MCF 10A (cell line): ENCODE data around the gene SGCD. TPM values are rescaled to one million over a fixed set of nuclear protein-coding genes. Genes with fewer than 3 reads are reported as not detected.

ENCODE experiments used
- BruUV-seq: library from RNA; stranded (reverse); fragments of 400-500 nt; replicated peaks from 2 replicates; lab custom pipeline; 2021; lab: Mats Ljungman, UMichigan
- CTCF ChIA-PET: fragments of 300-600 bp; sonication (Branson Sonifier 250); formaldehyde crosslinking; extraction: SDS; loops from one replicate; lab custom pipeline; 2021; ENCODE audit warnings: antibody characterized with exemption, inconsistent platforms; lab: Yijun Ruan, JAX
- POLR2A ChIA-PET: fragments of 300-600, 350-650 bp; sonication (Branson Sonifier 250); formaldehyde crosslinking; extraction: SDS; loops from one replicate; lab custom pipeline; 2020; ENCODE audit warnings: antibody characterized with exemption, inconsistent platforms; lab: Yijun Ruan, JAX
- DNase-seq: peaks from one replicate; pipeline ENCODE4 v3.0.0-alpha.2; 2018; ENCODE audit not compliant: unreplicated experiment
- H3K27ac Mint-ChIP-seq: one replicate; pipeline ENCODE4 v1.8.0; 2022; ENCODE audit warnings: mild to moderate bottlenecking, low read depth, mixed read lengths; ENCODE audit not compliant: unreplicated experiment
- H3K27me3 Mint-ChIP-seq: one replicate; pipeline ENCODE4 v1.8.0; 2022; ENCODE audit warnings: mixed read lengths; ENCODE audit not compliant: insufficient read depth, unreplicated experiment
- H3K36me3 Mint-ChIP-seq: one replicate; pipeline ENCODE4 v1.8.0; 2022; ENCODE audit warnings: mild to moderate bottlenecking, moderate library complexity, mixed read lengths; ENCODE audit not compliant: insufficient read depth, unreplicated experiment
- H3K4me1 Mint-ChIP-seq: one replicate; pipeline ENCODE4 v1.8.0; 2022; ENCODE audit warnings: mixed read lengths; ENCODE audit not compliant: insufficient read depth, unreplicated experiment
- H3K4me3 Mint-ChIP-seq: one replicate; pipeline ENCODE4 v1.8.0; 2022; ENCODE audit warnings: mild to moderate bottlenecking, moderate library complexity, mixed read lengths; ENCODE audit not compliant: unreplicated experiment
- H3K9me3 Mint-ChIP-seq: one replicate; pipeline ENCODE4 v1.8.0; 2022; ENCODE audit warnings: mixed read lengths; ENCODE audit not compliant: unreplicated experiment
- CTCF ChIP-seq: fragments of 200-600 bp; IDR thresholded peaks from one replicate; pipeline ENCODE4 v1.8.0; 2022; ENCODE audit warnings: antibody characterized with exemption, mild to moderate bottlenecking; ENCODE audit not compliant: unreplicated experiment
- intact Hi-C: fragments of 100-400 bp; cut with micrococcal nuclease; formaldehyde crosslinking; loops from 2 replicates; pipeline ENCODE4 v1.14.1; 2022
- total RNA-seq: library from RNA; stranded (reverse); gene quantifications from 2 replicates; pipeline ENCODE4 v1.2.3, GENCODE V29; 2022

The SGCD gene
- total RNA-seq, 1 experiment from 2014 or later, result 0.14 TPM

GRCh38 chr5:156481741-156482140 lies 154.8 kb downstream of the SGCD start:
- H3K4me1 Mint-ChIP-seq, result peaks cover 32% of the 10 kb centered on the region
- H3K36me3 Mint-ChIP-seq, result no peaks in the 10 kb centered on the region
- DNase-seq, result no peak
- H3K27ac Mint-ChIP-seq, result no peak overlapping the region
- H3K9me3 Mint-ChIP-seq, result no peaks in the 10 kb centered on the region
- ChIA-PET CTCF (interaction anchor here (0.5 kb wide), 1 partner anchor 329 kb away, joined by 6 read pairs; no protein-coding TSS in a partner anchor), POLR2A (interaction anchor here (0.8 kb wide), 1 partner anchor 10 kb away, joined by 3 read pairs; no protein-coding TSS in a partner anchor)
- intact Hi-C loops, result no loop called here
- BruUV-seq, result no TSS peak
- H3K27me3 Mint-ChIP-seq, result no peaks in the 10 kb centered on the region
- H3K4me3 Mint-ChIP-seq, result no peak overlapping the region
- TF ChIP-seq CTCF, result no peak

- peaks cover 30% of the 10 kb centered on the region for H3K4me1 Mint-ChIP-seq
- H3K4me3 Mint-ChIP-seq, result no peak overlapping the region
- H3K27me3 Mint-ChIP-seq, result no peaks in the 10 kb centered on the region
- no peaks in the 10 kb centered on the region for H3K9me3 Mint-ChIP-seq
- TF ChIP-seq CTCF, result no peak
- ChIA-PET POLR2A (interaction anchor here (0.8 kb wide), 1 partner anchor 9 kb away, joined by 3 read pairs; no protein-coding TSS in a partner anchor), CTCF (interaction anchor here (0.6 kb wide), 1 partner anchor 132 kb away, joined by 3 read pairs; no protein-coding TSS in a partner anchor)
- BruUV-seq, result no TSS peak
- H3K27ac Mint-ChIP-seq, result peak overlapping the region; percentile 39
- no peaks in the 10 kb centered on the region for H3K36me3 Mint-ChIP-seq
- intact Hi-C loops, result no loop called here
- no peak for DNase-seq
Measured at GRCh38 chr5:156482818-156483217, 155.9 kb downstream of the SGCD start.

- ChIA-PET CTCF (interaction anchor here (0.5 to 0.6 kb wide), 2 partner anchors 111 to 839 kb away, joined by 3 read pairs; no protein-coding TSS in a partner anchor), POLR2A (interaction anchor here (1.0 kb wide), 1 partner anchor 16 kb away, joined by 3 read pairs; no protein-coding TSS in a partner anchor)
- H3K27me3 Mint-ChIP-seq, result no peaks in the 10 kb centered on the region
- H3K9me3 Mint-ChIP-seq, result no peaks in the 10 kb centered on the region
- H3K27ac Mint-ChIP-seq, result no peak overlapping the region
- peaks cover 6% of the 10 kb centered on the region for H3K36me3 Mint-ChIP-seq
- intact Hi-C loops, result no loop called here
- BruUV-seq, result no TSS peak
- H3K4me3 Mint-ChIP-seq, result no peak overlapping the region
- H3K4me1 Mint-ChIP-seq, result peaks cover 6% of the 10 kb centered on the region
- no peak for DNase-seq
- no peak for TF ChIP-seq CTCF
Measured at GRCh38 chr5:156486394-156487238, 159.7 kb downstream of the SGCD start.

GRCh38 chr5:156491766-156492165 lies 164.8 kb downstream of the SGCD start:
- Mint-ChIP-seq H3K27me3 (no peaks in the 10 kb centered on the region), H3K4me3 (no peak overlapping the region), H3K4me1 (no peaks in the 10 kb centered on the region), H3K27ac (no peak overlapping the region), H3K9me3 (no peaks in the 10 kb centered on the region), H3K36me3 (peaks cover 6% of the 10 kb centered on the region)
- no TSS peak for BruUV-seq
- ChIA-PET POLR2A (interaction anchor here (0.6 to 1.0 kb wide), 2 partner anchors 9 to 467 kb away, joined by 3 read pairs; no protein-coding TSS in a partner anchor), CTCF (no interaction called here)
- intact Hi-C loops, result no loop called here
- no peak for TF ChIP-seq CTCF
- DNase-seq, result no peak
